ENCODE data around the gene TOPAZ1. TPM values are rescaled to one million over a fixed set of nuclear protein-coding genes. Genes with fewer than 3 reads are reported as not detected.
A peak's percentile ranks its signal among the peaks of the same experiment; 100 is the strongest.

Gene TOPAZ1
- total RNA-seq (not detected), total RNA-seq (0 to 0.08 (median 0) reads per million in 29 experiments)
- total RNA-seq (2013), result not detected

DNA sequence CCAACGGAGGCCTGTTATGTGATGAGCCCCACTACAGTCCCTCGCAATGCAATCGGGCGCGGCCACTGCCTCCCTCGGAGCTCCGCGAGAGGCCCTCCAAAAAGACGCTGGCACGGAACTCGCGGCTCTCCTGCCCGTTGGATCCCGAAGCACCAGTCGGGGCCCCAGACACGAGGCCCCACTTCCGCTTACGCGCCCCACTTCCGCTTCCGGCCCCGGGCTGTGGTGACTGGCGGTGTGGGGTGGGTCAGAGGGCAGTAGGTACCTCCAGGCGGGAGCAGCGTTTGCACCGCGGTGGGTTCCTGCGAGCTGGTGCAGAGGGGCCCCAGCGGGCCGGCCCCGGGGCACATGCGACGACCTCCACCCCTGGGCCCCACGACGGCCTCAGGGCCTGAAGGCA lies at the start of gene TOPAZ1:
Gene TOPAZ1 (plus strand): TSS at position 181 of the 400 bp plus-strand sequence. CDS start 168 bp downstream, at position 349.
- Mint-ChIP-seq H3K36me3 (no peaks in the 10 kb centered on the region), H3K27me3 (peaks cover 28 to 29% of the 10 kb centered on the region in 2 donors)

DNA sequence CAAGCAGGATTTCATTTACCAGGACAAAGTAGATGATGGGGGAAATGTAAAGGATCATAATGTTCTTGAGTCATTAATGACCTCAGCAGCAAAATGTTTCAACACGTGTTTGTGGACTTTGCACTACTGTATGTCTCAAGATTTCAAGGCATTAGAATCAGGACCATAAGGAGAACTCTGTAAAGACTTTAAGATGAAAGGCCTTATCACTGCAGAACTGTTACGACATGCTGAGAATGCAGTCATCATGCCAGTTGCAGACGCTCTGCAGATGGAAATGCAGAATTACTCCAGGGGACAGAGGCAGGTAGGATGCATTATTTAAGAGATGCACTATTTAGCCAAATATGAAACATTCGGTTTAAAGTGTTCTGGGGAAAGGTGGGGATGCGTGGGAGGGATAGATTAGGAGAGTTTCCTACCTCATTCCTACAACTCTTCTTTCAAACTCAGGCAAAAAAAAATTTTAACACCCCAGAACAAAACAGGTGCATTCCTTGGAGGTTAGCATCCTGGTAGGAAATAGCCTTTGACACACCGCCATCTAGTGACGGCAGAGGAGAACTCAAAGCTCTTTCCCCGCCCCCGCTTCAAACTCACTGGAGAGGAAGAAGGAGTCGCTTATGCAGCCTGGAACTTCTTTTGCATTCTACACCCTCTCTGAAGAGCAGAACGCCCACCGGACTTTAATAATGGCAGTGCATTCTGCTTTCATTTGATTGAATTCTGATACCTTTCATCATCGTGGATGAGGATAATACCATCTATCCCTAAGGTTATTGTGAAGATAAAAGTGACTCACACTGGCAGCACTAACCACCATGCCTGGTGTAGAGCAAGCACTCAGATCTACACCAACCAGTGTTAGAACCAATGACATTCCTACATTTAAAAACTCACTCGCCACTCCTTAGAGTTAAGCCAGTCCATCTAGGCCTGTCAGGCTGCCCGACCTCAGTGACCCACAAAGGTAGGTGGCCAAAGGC lies 43.1 kb upstream of the TOPAZ1 start:
- CTCF ChIA-PET, result interaction anchor here (0.5 to 1.3 kb wide), 6 partner anchors 38 to 1236 kb away, joined by 3 to 6 read pairs (median 4); no protein-coding TSS in a partner anchor
- 52% methylated on average over 2 of the region's 15 CpGs for WGBS (ENCODE audit: insufficient coverage)
- no peak overlapping the region for H3K27ac ChIP-seq (ENCODE audit: low read length)

More for the DNA sequence above, at the start of gene TOPAZ1:
- peaks cover 0 to 3% of the 10 kb centered on the region in 2 experiments for H3K27me3 ChIP-seq (replicated peaks in 1 of 2; ENCODE audit: control insufficient read depth in 2 of 2, extremely low read depth in 1 of 2, insufficient read depth in 2 of 2, low read length in 1 of 2)
- no peak for ATAC-seq (replicated peaks in 1 of 4)
- no peaks in the 10 kb centered on the region for H3K36me3 ChIP-seq (ENCODE audit: control insufficient read depth in 2 of 2, extremely low read depth in 1 of 2, insufficient read depth in 1 of 2, low read length in 1 of 2)
- Mint-ChIP-seq H3K4me1 (no peaks in the 10 kb centered on the region), H3K9me3 (no peaks in the 10 kb centered on the region), H3K4me3 (no peak within 1 kb of the TSS), H3K27ac (no peak within 1 kb of the TSS)
- H3K4me1 ChIP-seq (ENCODE audit: control insufficient read depth in 1 of 2, extremely low read depth in 1 of 2, insufficient read depth in 2 of 2, low read length in 2 of 2), result no peaks in the 10 kb centered on the region
- H3K9me3 ChIP-seq, result no peaks in the 10 kb centered on the region
- POLR2A ChIA-PET, result no interaction called here
- H3K27ac ChIP-seq (ENCODE audit: low read length), result no peak within 1 kb of the TSS
- 95% methylated on average over 26 of the region's 35 CpGs for WGBS (ENCODE audit: insufficient coverage)
- no peak within 1 kb of the TSS for H3K4me3 ChIP-seq (ENCODE audit: control insufficient read depth in 1 of 2, extremely low read depth in 1 of 2, low read length in 1 of 2)
- DNase-seq, result no peak
- CTCF ChIA-PET, result interaction anchor here in 1 of 2 donors (1.0 kb wide), 1 partner anchor 11 kb away, joined by 3 read pairs; no protein-coding TSS in a partner anchor

DNA sequence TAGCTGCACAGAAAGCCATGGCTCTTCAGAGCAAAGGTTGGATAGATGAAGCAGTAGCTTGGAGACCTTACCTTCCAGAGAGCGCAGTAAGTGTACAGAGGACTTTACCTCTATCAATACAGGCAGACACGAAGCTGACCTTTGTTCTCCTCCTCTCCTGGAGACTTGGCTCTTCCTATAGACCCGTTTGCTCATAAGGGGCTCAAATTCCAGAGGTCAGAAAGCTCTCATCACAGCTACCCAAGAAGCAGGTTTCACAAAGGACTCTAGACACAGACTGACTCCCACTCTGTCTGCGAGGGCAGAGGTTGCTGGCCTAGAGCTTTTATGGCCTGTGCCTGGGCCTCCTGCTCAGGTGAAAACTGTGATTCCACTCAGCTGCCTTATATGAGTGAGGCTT lies 35.4 kb upstream of the TOPAZ1 start:
- no peaks in the 10 kb centered on the region for H3K9me3 Mint-ChIP-seq
- peaks cover 0 to 19% of the 10 kb centered on the region in 2 experiments for H3K27me3 ChIP-seq (replicated peaks in 1 of 2; ENCODE audit: control insufficient read depth in 2 of 2, extremely low read depth in 1 of 2, insufficient read depth in 2 of 2, low read length in 1 of 2)
- no peaks in the 10 kb centered on the region for H3K36me3 Mint-ChIP-seq
- H3K4me1 Mint-ChIP-seq, result peaks cover 21 to 34% (median 23%) of the 10 kb centered on the region in 3 donors
- no peak overlapping the region for H3K4me3 Mint-ChIP-seq
- no peak overlapping the region for H3K27ac ChIP-seq (ENCODE audit: low read length)
- H3K4me3 ChIP-seq (ENCODE audit: control insufficient read depth in 1 of 2, extremely low read depth in 1 of 2, low read length in 1 of 2), result no peak overlapping the region
- no peak overlapping the region for H3K27ac Mint-ChIP-seq
- H3K9me3 ChIP-seq, result no peaks in the 10 kb centered on the region
- no peak for DNase-seq
- ChIA-PET CTCF (no interaction called here), POLR2A (no interaction called here)
- no peak for ATAC-seq (replicated peaks in 1 of 4)
- WGBS (ENCODE audit: insufficient coverage), result 75% methylated on average over 4 of the region's 4 CpGs
- H3K27me3 Mint-ChIP-seq, result peaks cover 29 to 31% of the 10 kb centered on the region in 2 donors
- H3K36me3 ChIP-seq (ENCODE audit: control insufficient read depth in 2 of 2, extremely low read depth in 1 of 2, insufficient read depth in 1 of 2, low read length in 1 of 2), result no peaks in the 10 kb centered on the region
- peaks cover 11% of the 10 kb centered on the region in 2 experiments for H3K4me1 ChIP-seq (ENCODE audit: control insufficient read depth in 1 of 2, extremely low read depth in 1 of 2, insufficient read depth in 2 of 2, low read length in 2 of 2)

More for the DNA sequence above, 43.1 kb upstream of the TOPAZ1 start:
- H3K36me3 Mint-ChIP-seq, result no peaks in the 10 kb centered on the region
- POLR2A ChIA-PET, result no interaction called here
- H3K27me3 Mint-ChIP-seq, result peaks cover 10 to 17% of the 10 kb centered on the region in 2 donors
- peak; percentile 81 to 89 (median 86) for ATAC-seq (replicated peaks in 1 of 4)
- H3K4me1 Mint-ChIP-seq, result peaks cover 0 to 5% (median 2%) of the 10 kb centered on the region in 3 donors
- no peaks in the 10 kb centered on the region for H3K9me3 Mint-ChIP-seq
- Histone ChIP-seq H3K9me3 (no peaks in the 10 kb centered on the region), H3K36me3 (ENCODE audit: control insufficient read depth in 2 of 2, extremely low read depth in 1 of 2, insufficient read depth in 1 of 2, low read length in 1 of 2) (no peaks in the 10 kb centered on the region), H3K27me3 (replicated peaks in 1 of 2; ENCODE audit: control insufficient read depth in 2 of 2, extremely low read depth in 1 of 2, insufficient read depth in 2 of 2, low read length in 1 of 2) (peaks cover 0 to 10% of the 10 kb centered on the region in 2 experiments), H3K4me3 (ENCODE audit: control insufficient read depth in 1 of 2, extremely low read depth in 1 of 2, low read length in 1 of 2) (no peak overlapping the region), H3K4me1 (ENCODE audit: control insufficient read depth in 1 of 2, extremely low read depth in 1 of 2, insufficient read depth in 2 of 2, low read length in 2 of 2) (no peaks in the 10 kb centered on the region)
- no peak overlapping the region for H3K4me3 Mint-ChIP-seq
- H3K27ac Mint-ChIP-seq, result no peak overlapping the region
- peak; percentile 20 to 78 (median 55) for DNase-seq

DNA sequence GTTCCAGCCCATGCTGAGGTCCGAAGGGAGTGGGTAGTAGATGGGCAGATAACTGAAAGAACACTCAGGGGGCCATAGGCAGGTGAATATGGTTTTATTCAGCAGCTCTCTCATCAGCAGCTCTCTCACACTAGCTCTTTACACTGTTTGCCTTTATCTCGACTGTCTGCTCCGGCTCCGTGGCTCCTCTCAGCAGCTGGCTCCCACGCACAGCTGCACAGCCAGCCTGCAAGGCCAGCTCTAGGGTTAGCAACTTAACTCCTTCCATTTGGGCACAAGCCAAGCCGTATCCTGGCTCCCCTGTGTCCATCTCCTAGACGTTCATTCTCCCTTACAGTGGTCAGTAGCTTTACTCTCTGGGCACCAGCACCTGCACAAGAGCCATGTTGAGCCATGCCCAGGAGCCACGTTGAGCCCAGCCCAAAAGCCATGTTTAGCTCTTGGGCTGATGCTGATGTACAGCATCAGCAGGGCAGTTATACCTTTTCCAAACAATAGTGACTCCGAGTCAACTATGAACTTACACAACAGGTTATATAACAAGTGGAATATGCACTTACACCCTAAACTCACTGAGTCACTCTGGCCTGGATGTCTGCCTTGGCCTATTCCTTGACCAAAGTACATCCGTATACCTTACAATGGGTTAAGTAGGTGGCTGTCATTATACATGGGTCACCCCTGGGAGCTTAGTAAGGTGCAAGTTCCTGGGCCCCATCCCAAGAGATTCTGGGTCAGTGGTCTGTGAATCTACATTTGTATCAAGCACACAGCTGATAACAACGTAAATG lies 34.6 kb upstream of the TOPAZ1 start:
- Histone ChIP-seq H3K36me3 (ENCODE audit: control insufficient read depth in 2 of 2, extremely low read depth in 1 of 2, insufficient read depth in 1 of 2, low read length in 1 of 2) (no peaks in the 10 kb centered on the region), H3K9me3 (no peaks in the 10 kb centered on the region), H3K27me3 (replicated peaks in 1 of 2; ENCODE audit: control insufficient read depth in 2 of 2, extremely low read depth in 1 of 2, insufficient read depth in 2 of 2, low read length in 1 of 2) (peaks cover 3 to 16% of the 10 kb centered on the region in 2 experiments), H3K4me3 (ENCODE audit: control insufficient read depth in 1 of 2, extremely low read depth in 1 of 2, low read length in 1 of 2) (no peak overlapping the region), H3K27ac (ENCODE audit: low read length) (no peak overlapping the region), H3K4me1 (ENCODE audit: control insufficient read depth in 1 of 2, extremely low read depth in 1 of 2, insufficient read depth in 2 of 2, low read length in 2 of 2) (peaks cover 11% of the 10 kb centered on the region in 2 experiments)
- ChIA-PET POLR2A (no interaction called here), CTCF (no interaction called here)
- Mint-ChIP-seq H3K27ac (no peak overlapping the region), H3K4me3 (peak overlapping the region in 1 of 3 donors; percentile 19), H3K4me1 (peaks cover 21 to 34% (median 23%) of the 10 kb centered on the region in 3 donors), H3K36me3 (no peaks in the 10 kb centered on the region), H3K9me3 (no peaks in the 10 kb centered on the region), H3K27me3 (peaks cover 26 to 30% of the 10 kb centered on the region in 2 donors)
- ATAC-seq (replicated peaks in 1 of 4) (no peak), DNase-seq (no peak)
- WGBS (ENCODE audit: insufficient coverage), result 79% methylated on average over 8 of the region's 11 CpGs

DNA sequence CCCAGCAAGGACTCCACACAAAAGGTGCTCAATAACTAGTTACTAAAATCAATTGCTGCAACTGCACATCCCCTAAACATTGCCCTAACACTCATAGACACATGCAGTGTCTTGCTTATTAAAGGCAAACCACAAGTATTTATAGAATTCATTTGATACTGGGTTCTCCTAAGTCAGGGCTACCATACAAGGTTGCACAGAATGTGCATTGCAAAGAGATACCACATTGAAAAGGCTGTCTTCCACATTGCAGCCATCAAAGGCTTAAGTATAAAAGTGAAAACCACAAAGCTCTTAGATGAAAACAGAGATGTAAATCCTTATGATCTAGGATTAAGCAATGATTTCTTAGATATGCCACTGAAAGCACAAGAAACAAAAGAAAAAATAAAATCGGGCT lies 33.6 kb upstream of the TOPAZ1 start:
- Histone ChIP-seq H3K27me3 (replicated peaks in 1 of 2; ENCODE audit: control insufficient read depth in 2 of 2, extremely low read depth in 1 of 2, insufficient read depth in 2 of 2, low read length in 1 of 2) (peaks cover 3 to 16% of the 10 kb centered on the region in 2 experiments), H3K9me3 (no peaks in the 10 kb centered on the region), H3K27ac (ENCODE audit: low read length) (no peak overlapping the region), H3K4me3 (ENCODE audit: control insufficient read depth in 1 of 2, extremely low read depth in 1 of 2, low read length in 1 of 2) (no peak overlapping the region), H3K4me1 (ENCODE audit: control insufficient read depth in 1 of 2, extremely low read depth in 1 of 2, insufficient read depth in 2 of 2, low read length in 2 of 2) (peaks cover 11% of the 10 kb centered on the region in 2 experiments), H3K36me3 (ENCODE audit: control insufficient read depth in 2 of 2, extremely low read depth in 1 of 2, insufficient read depth in 1 of 2, low read length in 1 of 2) (no peaks in the 10 kb centered on the region)
- DNase-seq, result peak in 2 of 35 experiments; percentile 11 to 50
- H3K4me3 Mint-ChIP-seq, result peak overlapping the region in 1 of 3 donors; percentile 19
- H3K4me1 Mint-ChIP-seq, result peaks cover 21 to 34% (median 23%) of the 10 kb centered on the region in 3 donors
- H3K27me3 Mint-ChIP-seq, result peaks cover 26 to 32% of the 10 kb centered on the region in 2 donors
- CTCF ChIA-PET, result no interaction called here
- H3K9me3 Mint-ChIP-seq, result no peaks in the 10 kb centered on the region
- ATAC-seq (replicated peaks in 1 of 4), result peak; percentile 71 to 98 (median 84)
- H3K36me3 Mint-ChIP-seq, result no peaks in the 10 kb centered on the region
- POLR2A ChIA-PET, result interaction anchor here in 1 of 2 donors (0.6 kb wide), 1 partner anchor 1411 kb away, joined by 3 read pairs; no protein-coding TSS in a partner anchor
- peak overlapping the region in 1 of 2 donors; percentile 12 for H3K27ac Mint-ChIP-seq
- no CpG with 5 or more reads among the region's 1 CpG for WGBS (ENCODE audit: insufficient coverage)

DNA sequence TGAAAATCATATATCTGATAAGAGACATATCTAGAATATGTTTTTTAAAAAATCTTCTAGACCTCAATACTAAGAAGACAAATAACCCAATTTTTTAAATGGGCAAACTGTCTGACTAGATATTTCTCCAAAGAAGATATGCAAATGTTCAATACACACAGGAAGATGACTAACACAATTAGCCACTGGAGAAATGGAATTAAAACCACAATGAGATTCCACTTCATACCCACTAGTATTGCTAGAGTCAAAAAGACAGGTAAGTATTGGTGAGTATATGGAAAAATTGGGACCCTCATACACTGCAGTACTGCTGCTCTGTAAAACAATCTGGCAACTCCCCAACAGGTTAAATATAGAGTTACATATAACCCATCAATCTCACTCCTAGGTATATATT lies 33.1 kb upstream of the TOPAZ1 start:
- H3K36me3 ChIP-seq (ENCODE audit: control insufficient read depth in 2 of 2, extremely low read depth in 1 of 2, insufficient read depth in 1 of 2, low read length in 1 of 2), result no peaks in the 10 kb centered on the region
- ATAC-seq (replicated peaks in 1 of 4), result peak in 2 of 4 experiments; percentile 4 to 6
- H3K27ac ChIP-seq (ENCODE audit: low read length), result no peak overlapping the region
- peaks cover 3 to 16% of the 10 kb centered on the region in 2 experiments for H3K27me3 ChIP-seq (replicated peaks in 1 of 2; ENCODE audit: control insufficient read depth in 2 of 2, extremely low read depth in 1 of 2, insufficient read depth in 2 of 2, low read length in 1 of 2)
- no peak for DNase-seq
- peak overlapping the region in 1 of 3 donors; percentile 19 for H3K4me3 Mint-ChIP-seq
- no peaks in the 10 kb centered on the region for H3K36me3 Mint-ChIP-seq
- ChIA-PET CTCF (no interaction called here), POLR2A (interaction anchor here in 1 of 2 donors (0.6 kb wide), 1 partner anchor 1410 kb away, joined by 3 read pairs; no protein-coding TSS in a partner anchor)
- peaks cover 11% of the 10 kb centered on the region in 2 experiments for H3K4me1 ChIP-seq (ENCODE audit: control insufficient read depth in 1 of 2, extremely low read depth in 1 of 2, insufficient read depth in 2 of 2, low read length in 2 of 2)
- H3K27me3 Mint-ChIP-seq, result peaks cover 26 to 33% of the 10 kb centered on the region in 2 donors
- no peak overlapping the region for H3K4me3 ChIP-seq (ENCODE audit: control insufficient read depth in 1 of 2, extremely low read depth in 1 of 2, low read length in 1 of 2)
- no peaks in the 10 kb centered on the region for H3K9me3 Mint-ChIP-seq
- peak overlapping the region in 1 of 2 donors; percentile 12 for H3K27ac Mint-ChIP-seq
- H3K9me3 ChIP-seq, result no peaks in the 10 kb centered on the region
- H3K4me1 Mint-ChIP-seq, result peaks cover 21 to 34% (median 23%) of the 10 kb centered on the region in 3 donors
